Neural cell (in vitro differentiated cells): ENCODE measurements around the gene DHX36.

Source experiments
- CTCF ChIP-seq: fragments of 450-650 bp; IDR thresholded peaks from 2 replicates; pipeline ENCODE4 v1.5.1; 2014; ENCODE audit warnings: antibody characterized with exemption, mild to moderate bottlenecking, moderate library complexity; ENCODE audit not compliant: poor library complexity, severe bottlenecking
- EP300 ChIP-seq: fragments of 450-650 bp; conservative IDR thresholded peaks from 2 replicates; pipeline ENCODE4 v1.6.1; 2014; ENCODE audit warnings: antibody characterized with exemption, mild to moderate bottlenecking, moderate library complexity; ENCODE audit not compliant: poor library complexity, severe bottlenecking
- EZH2 ChIP-seq: fragments of 200-600, 300-800 bp; shearing (Covaris generic), sonication (generic); IDR thresholded peaks from 2 replicates; pipeline ENCODE4 v1.6.1; 2014; ENCODE audit warnings: antibody characterized with exemption, low read length, borderline replicate concordance, mild to moderate bottlenecking; ENCODE audit not compliant: insufficient read depth, poor library complexity, severe bottlenecking
- MXI1 ChIP-seq: fragments of 450-650 bp; conservative IDR thresholded peaks from 2 replicates; pipeline ENCODE4 v1.6.1; 2014; ENCODE audit warnings: antibody characterized with exemption, mild to moderate bottlenecking; ENCODE audit not compliant: poor library complexity, severe bottlenecking
- POLR2AphosphoS5 ChIP-seq: IDR thresholded peaks from 2 replicates; pipeline ENCODE4 v1.6.1; 2012
- SMC3 ChIP-seq: fragments of 450-650 bp; conservative IDR thresholded peaks from 2 replicates; pipeline ENCODE4 v1.6.1; 2014; ENCODE audit warnings: antibody characterized with exemption, mild to moderate bottlenecking, moderate library complexity; ENCODE audit not compliant: poor library complexity
- TAF1 ChIP-seq: IDR thresholded peaks from 2 replicates; pipeline ENCODE4 v1.6.1; 2012; ENCODE audit warnings: low read depth
- TF ChIP-seq, protein P1 (sequence below): IDR thresholded peaks from 2 replicates; pipeline ENCODE4 v1.6.1; 2012; ENCODE audit warnings: borderline replicate concordance

DNA sequence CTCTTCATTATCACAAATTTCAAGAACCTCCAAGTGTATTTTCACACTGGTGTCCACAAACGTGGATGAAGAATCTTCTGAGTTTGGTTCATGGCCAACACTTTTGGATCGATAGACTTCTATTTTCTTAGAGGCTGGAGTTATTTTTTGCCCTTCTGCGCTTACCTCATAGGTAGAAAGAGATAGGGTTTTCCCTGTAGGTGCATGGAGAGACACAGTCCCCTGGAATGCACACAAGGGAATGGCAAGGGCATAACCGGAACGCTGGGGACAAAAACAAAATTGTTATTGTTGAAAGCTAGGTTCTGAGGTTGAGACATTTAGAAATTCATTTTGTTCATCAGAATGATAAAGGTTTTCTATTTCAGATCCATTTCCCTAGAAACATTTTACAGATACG is 13.7 kb upstream of the DHX36 start:
- TF ChIP-seq CTCF (no peak), SMC3 (no peak), TAF1 (no peak), EP300 (no peak), MXI1 (no peak), POLR2AphosphoS5 (no peak), EZH2 (no peak)
- TF ChIP-seq, protein P1, sequence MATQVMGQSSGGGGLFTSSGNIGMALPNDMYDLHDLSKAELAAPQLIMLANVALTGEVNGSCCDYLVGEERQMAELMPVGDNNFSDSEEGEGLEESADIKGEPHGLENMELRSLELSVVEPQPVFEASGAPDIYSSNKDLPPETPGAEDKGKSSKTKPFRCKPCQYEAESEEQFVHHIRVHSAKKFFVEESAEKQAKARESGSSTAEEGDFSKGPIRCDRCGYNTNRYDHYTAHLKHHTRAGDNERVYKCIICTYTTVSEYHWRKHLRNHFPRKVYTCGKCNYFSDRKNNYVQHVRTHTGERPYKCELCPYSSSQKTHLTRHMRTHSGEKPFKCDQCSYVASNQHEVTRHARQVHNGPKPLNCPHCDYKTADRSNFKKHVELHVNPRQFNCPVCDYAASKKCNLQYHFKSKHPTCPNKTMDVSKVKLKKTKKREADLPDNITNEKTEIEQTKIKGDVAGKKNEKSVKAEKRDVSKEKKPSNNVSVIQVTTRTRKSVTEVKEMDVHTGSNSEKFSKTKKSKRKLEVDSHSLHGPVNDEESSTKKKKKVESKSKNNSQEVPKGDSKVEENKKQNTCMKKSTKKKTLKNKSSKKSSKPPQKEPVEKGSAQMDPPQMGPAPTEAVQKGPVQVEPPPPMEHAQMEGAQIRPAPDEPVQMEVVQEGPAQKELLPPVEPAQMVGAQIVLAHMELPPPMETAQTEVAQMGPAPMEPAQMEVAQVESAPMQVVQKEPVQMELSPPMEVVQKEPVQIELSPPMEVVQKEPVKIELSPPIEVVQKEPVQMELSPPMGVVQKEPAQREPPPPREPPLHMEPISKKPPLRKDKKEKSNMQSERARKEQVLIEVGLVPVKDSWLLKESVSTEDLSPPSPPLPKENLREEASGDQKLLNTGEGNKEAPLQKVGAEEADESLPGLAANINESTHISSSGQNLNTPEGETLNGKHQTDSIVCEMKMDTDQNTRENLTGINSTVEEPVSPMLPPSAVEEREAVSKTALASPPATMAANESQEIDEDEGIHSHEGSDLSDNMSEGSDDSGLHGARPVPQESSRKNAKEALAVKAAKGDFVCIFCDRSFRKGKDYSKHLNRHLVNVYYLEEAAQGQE: no peak
